WTC11 (cell line): Measurements from ENCODE around the gene C6orf52. TPM values are rescaled to one million over a fixed set of nuclear protein-coding genes. Genes with fewer than 3 reads are reported as not detected.

ENCODE experiments used
- ATAC-seq: fragments of 200-7000 bp; cut with Tn5 transposase; 2 replicates; pipeline ENCODE4 v1.10.0; 2021; ENCODE audit warnings: mild to moderate bottlenecking, moderate library complexity
- CTCF ChIA-PET: fragments of 300-600 bp; sonication (Branson Sonifier 250); formaldehyde crosslinking; loops from one replicate; lab custom pipeline; 2021; ENCODE audit warnings: antibody characterized with exemption; lab: Charles Lee
- POLR2A ChIA-PET: fragments of 350-600 bp; sonication (Branson Sonifier 250); formaldehyde crosslinking; loops from one replicate; lab custom pipeline; 2021; ENCODE audit warnings: antibody characterized with exemption; lab: Charles Lee
- DNase-seq: peaks from one replicate; pipeline ENCODE4 v3.0.0; 2021; ENCODE audit warnings: low spot score
- H3K27ac Mint-ChIP-seq: 2 replicates; pipeline ENCODE4 v1.8.0; 2021; ENCODE audit warnings: mixed read lengths
- H3K27me3 Mint-ChIP-seq: 2 replicates; pipeline ENCODE4 v1.8.0; 2021; ENCODE audit warnings: low read depth, mild to moderate bottlenecking, moderate library complexity, mixed read lengths
- H3K36me3 Mint-ChIP-seq: 2 replicates; pipeline ENCODE4 v1.8.0; 2021; ENCODE audit warnings: mixed read lengths
- H3K4me1 Mint-ChIP-seq: 2 replicates; pipeline ENCODE4 v1.8.0; 2022; ENCODE audit warnings: mixed read lengths
- H3K4me3 Mint-ChIP-seq: 2 replicates; pipeline ENCODE4 v1.8.0; 2021; ENCODE audit warnings: mild to moderate bottlenecking, moderate library complexity, mixed read lengths
- H3K9me3 Mint-ChIP-seq: 2 replicates; pipeline ENCODE4 v1.8.0; 2021; ENCODE audit warnings: mixed read lengths
- ATF1 ChIP-seq: sonication (generic); formaldehyde crosslinking; IDR thresholded peaks from 2 replicates; pipeline ENCODE4 v1.8.1; 2023; ENCODE audit warnings: mild to moderate bottlenecking, moderate library complexity, missing genetic modification reagents
- ATF2 ChIP-seq: sonication (generic); formaldehyde crosslinking; IDR thresholded peaks from 2 replicates; pipeline ENCODE4 v1.8.1; 2022; ENCODE audit warnings: low read depth, missing genetic modification reagents, borderline replicate concordance
- CBFB ChIP-seq: sonication (generic); formaldehyde crosslinking; IDR thresholded peaks from 2 replicates; pipeline ENCODE4 v1.8.1; 2022; ENCODE audit warnings: mild to moderate bottlenecking, low read depth, missing genetic modification reagents
- CREB1 ChIP-seq: sonication (generic); formaldehyde crosslinking; IDR thresholded peaks from 2 replicates; pipeline ENCODE4 v1.8.0; 2023; ENCODE audit warnings: mild to moderate bottlenecking, missing genetic modification reagents
- CTCF ChIP-seq: fragments of 200-600 bp; IDR thresholded peaks from 2 replicates; pipeline ENCODE4 v1.8.0; 2022; ENCODE audit warnings: antibody characterized with exemption
- E2F1 ChIP-seq: sonication (generic); formaldehyde crosslinking; IDR thresholded peaks from 2 replicates; pipeline ENCODE4 v1.8.0; 2022; ENCODE audit warnings: mild to moderate bottlenecking, missing genetic modification reagents
- EMX1 ChIP-seq: fragments of 250-450 bp; sonication (Bioruptor Pico); IDR thresholded peaks from 2 replicates; pipeline ENCODE4 v1.8.0; 2021; ENCODE audit warnings: mild to moderate bottlenecking
- FOXK1 ChIP-seq: sonication (generic); formaldehyde crosslinking; IDR thresholded peaks from 2 replicates; pipeline ENCODE4 v1.8.0; 2022; ENCODE audit warnings: mild to moderate bottlenecking, moderate library complexity, missing genetic modification reagents
- HMGA2 ChIP-seq: fragments of 250-450 bp; sonication (Bioruptor Pico); IDR thresholded peaks from 2 replicates; pipeline ENCODE4 v1.4.0; 2021; ENCODE audit warnings: mild to moderate bottlenecking, moderate library complexity
- OVOL2 ChIP-seq: fragments of 250-450 bp; sonication (Bioruptor Pico); IDR thresholded peaks from 2 replicates; pipeline ENCODE4 v1.9.0; 2021; ENCODE audit warnings: mild to moderate bottlenecking, borderline replicate concordance
- RELA ChIP-seq: sonication (generic); formaldehyde crosslinking; IDR thresholded peaks from 2 replicates; pipeline ENCODE4 v1.8.1; 2022; ENCODE audit warnings: missing genetic modification reagents, mild to moderate bottlenecking, borderline replicate concordance
- SP1 ChIP-seq: sonication (generic); formaldehyde crosslinking; conservative IDR thresholded peaks from 2 replicates; pipeline ENCODE4 v1.8.1; 2022; ENCODE audit warnings: missing genetic modification reagents
- TCF7 ChIP-seq: sonication (generic); formaldehyde crosslinking; IDR thresholded peaks from 2 replicates; pipeline ENCODE4 v1.8.0; 2022; ENCODE audit warnings: mild to moderate bottlenecking, low read depth, missing genetic modification reagents, moderate library complexity
- ZNF263 ChIP-seq: sonication (generic); formaldehyde crosslinking; IDR thresholded peaks from 2 replicates; pipeline ENCODE4 v1.8.1; 2022; ENCODE audit warnings: low read depth, mild to moderate bottlenecking, moderate library complexity, missing genetic modification reagents
- ZNF425 ChIP-seq: fragments of 250-450 bp; sonication (Bioruptor Pico); conservative IDR thresholded peaks from 2 replicates; pipeline ENCODE4 v1.9.0; 2021; ENCODE audit warnings: mild to moderate bottlenecking
- ZNF512 ChIP-seq: sonication (generic); formaldehyde crosslinking; IDR thresholded peaks from 2 replicates; pipeline ENCODE4 v1.8.1; 2022; ENCODE audit warnings: missing genetic modification reagents, borderline replicate concordance
- ZSCAN18 ChIP-seq: fragments of 250-450 bp; sonication (Bioruptor Pico); IDR thresholded peaks from 2 replicates; pipeline ENCODE4 v2.1.2; 2022; ENCODE audit warnings: mild to moderate bottlenecking, moderate library complexity
- total RNA-seq: library from RNA; stranded (reverse); gene quantifications from 3 replicates; pipeline ENCODE4 v1.2.3, GENCODE V29; 2021

Gene C6orf52
- total RNA-seq, 1 experiment from 2014 or later = 0.42 TPM

GRCh38 chr6:10681795-10682194 lies 12.6 kb downstream of the C6orf52 start (continued):
- TF ChIP-seq CTCF = no peak

- Mint-ChIP-seq H3K9me3 (peaks cover 13% of the 10 kb centered on the region; the same call in 1 of the 2 replicates), H3K27me3 (no peaks in the 10 kb centered on the region), H3K27ac (no peak overlapping the region), H3K36me3 (no peaks in the 10 kb centered on the region), H3K4me1 (peaks cover 2% of the 10 kb centered on the region; the same call in 1 of the 2 replicates), H3K4me3 (no peak overlapping the region)
- ATAC-seq = no peak
- DNase-seq = no peak
- TF ChIP-seq ATF1 (no peak), OVOL2 (no peak), EMX1 (no peak), E2F1 (CRISPR knock-in tag) (no peak), SP1 (no peak), ZNF263 (no peak)
- POLR2A ChIA-PET = no interaction called here
- CTCF ChIA-PET = no interaction called here
Observed at GRCh38 chr6:10678456-10678855, 16.0 kb downstream of the C6orf52 start.

GRCh38 chr6:10676403-10676802 lies 18.0 kb downstream of the C6orf52 start:
- no peak overlapping the region for H3K4me3 Mint-ChIP-seq
- ChIA-PET CTCF (no interaction called here), POLR2A (no interaction called here)
- DNase-seq (no peak), ATAC-seq (no peak)
- H3K27ac Mint-ChIP-seq = no peak overlapping the region
- H3K4me1 Mint-ChIP-seq = peaks cover 2% of the 10 kb centered on the region; the same call in 1 of the 2 replicates
- peaks cover 6% of the 10 kb centered on the region; the same call in 1 of the 2 replicates for H3K9me3 Mint-ChIP-seq
- no peaks in the 10 kb centered on the region for H3K27me3 Mint-ChIP-seq
- H3K36me3 Mint-ChIP-seq = no peaks in the 10 kb centered on the region
- TF ChIP-seq TCF7 (CRISPR knock-in tag) = no peak
- no peak for TF ChIP-seq FOXK1 (CRISPR knock-in tag)
- no peak for TF ChIP-seq CTCF
- TF ChIP-seq CREB1 (CRISPR knock-in tag) = no peak

GRCh38 chr6:10668126-10668917 lies 26.1 kb downstream of the C6orf52 start:
- ChIA-PET CTCF (no interaction called here), POLR2A (no interaction called here)
- DNase-seq (no peak), ATAC-seq (no peak)
- H3K27ac Mint-ChIP-seq = no peak overlapping the region
- peaks cover 9% of the 10 kb centered on the region for H3K27me3 Mint-ChIP-seq
- no peak overlapping the region for H3K4me3 Mint-ChIP-seq
- H3K9me3 Mint-ChIP-seq = peaks cover 13% of the 10 kb centered on the region
- no peaks in the 10 kb centered on the region for H3K4me1 Mint-ChIP-seq
- TF ChIP-seq RELA (CRISPR knock-in tag) = no peak
- TF ChIP-seq ZNF425 (CRISPR knock-in tag) = no peak
- no peak for TF ChIP-seq CBFB (CRISPR knock-in tag)
- TF ChIP-seq ZSCAN18 = no peak
- TF ChIP-seq ATF2 (CRISPR knock-in tag) = no peak
- TF ChIP-seq HMGA2 (CRISPR knock-in tag) = no peak
- TF ChIP-seq ZNF512 (CRISPR knock-in tag) = no peak
- H3K36me3 Mint-ChIP-seq = no peaks in the 10 kb centered on the region
